ENCODE data around the gene CFAP77. TPM values are rescaled to one million over a fixed set of nuclear protein-coding genes. Genes with fewer than 3 reads are reported as not detected.
A peak's percentile ranks its signal among the peaks of the same experiment; 100 is the strongest.

Gene CFAP77
- total and polyA plus RNA-seq, 4 donors = 4.9 to 12.8 (median 6.2) TPM

DNA sequence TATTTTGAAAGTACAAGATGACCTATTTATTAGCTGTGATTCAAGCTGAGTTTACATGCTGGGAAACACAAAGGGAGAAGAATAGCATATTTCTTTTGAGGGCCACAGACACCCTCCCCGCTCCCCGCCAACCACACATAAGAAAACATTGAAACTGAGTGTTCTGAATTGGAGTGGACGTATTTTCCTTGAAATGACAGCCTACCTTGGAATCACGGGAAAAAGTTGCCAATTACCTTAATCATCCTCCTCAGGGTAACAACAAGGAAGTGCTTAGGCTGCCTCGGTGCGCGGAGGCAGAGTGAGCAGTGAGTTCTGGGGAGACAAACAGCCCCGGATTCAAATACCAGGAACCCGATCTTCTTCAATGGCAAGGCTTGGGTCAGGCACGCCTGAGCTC, 31.4 kb downstream of the CFAP77 start:
- Histone ChIP-seq H3K9ac (ENCODE audit: insufficient read depth in 1 of 2, low read length in 2 of 2) (no peak overlapping the region), H3K27ac (ENCODE audit: low read depth in 1 of 2, low read length in 1 of 2) (no peak overlapping the region), H3K27me3 (ENCODE audit: control insufficient read depth in 3 of 3, insufficient read depth in 3 of 3, low read length in 2 of 3) (peaks cover 0 to 20% (median 20%) of the 10 kb centered on the region in 3 donors), H3K4me1 (ENCODE audit: control insufficient read depth in 5 of 5, insufficient read depth in 5 of 5, low read length in 5 of 5) (peaks cover 0 to 4% (median 0%) of the 10 kb centered on the region in 5 donors), H3K36me3 (ENCODE audit: control insufficient read depth in 4 of 4, insufficient read depth in 4 of 4, low read length in 4 of 4) (no peaks in the 10 kb centered on the region), H3K9me3 (ENCODE audit: control insufficient read depth in 4 of 4, insufficient read depth in 3 of 4, low read length in 3 of 4) (no peaks in the 10 kb centered on the region), H3K4me3 (no peak overlapping the region)
- WGBS, 2 donors = 47 to 51% methylated on average over 10 of the region's 10 CpGs
- TF ChIP-seq, protein P1, sequence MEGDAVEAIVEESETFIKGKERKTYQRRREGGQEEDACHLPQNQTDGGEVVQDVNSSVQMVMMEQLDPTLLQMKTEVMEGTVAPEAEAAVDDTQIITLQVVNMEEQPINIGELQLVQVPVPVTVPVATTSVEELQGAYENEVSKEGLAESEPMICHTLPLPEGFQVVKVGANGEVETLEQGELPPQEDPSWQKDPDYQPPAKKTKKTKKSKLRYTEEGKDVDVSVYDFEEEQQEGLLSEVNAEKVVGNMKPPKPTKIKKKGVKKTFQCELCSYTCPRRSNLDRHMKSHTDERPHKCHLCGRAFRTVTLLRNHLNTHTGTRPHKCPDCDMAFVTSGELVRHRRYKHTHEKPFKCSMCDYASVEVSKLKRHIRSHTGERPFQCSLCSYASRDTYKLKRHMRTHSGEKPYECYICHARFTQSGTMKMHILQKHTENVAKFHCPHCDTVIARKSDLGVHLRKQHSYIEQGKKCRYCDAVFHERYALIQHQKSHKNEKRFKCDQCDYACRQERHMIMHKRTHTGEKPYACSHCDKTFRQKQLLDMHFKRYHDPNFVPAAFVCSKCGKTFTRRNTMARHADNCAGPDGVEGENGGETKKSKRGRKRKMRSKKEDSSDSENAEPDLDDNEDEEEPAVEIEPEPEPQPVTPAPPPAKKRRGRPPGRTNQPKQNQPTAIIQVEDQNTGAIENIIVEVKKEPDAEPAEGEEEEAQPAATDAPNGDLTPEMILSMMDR (IDR thresholded peaks at IDR 0.05; ENCODE audit: control extremely low read depth, extremely low read depth) = no peak
- no peak for ATAC-seq (ENCODE audit: insufficient read depth, low FRiP score)
- no peak for DNase-seq

DNA sequence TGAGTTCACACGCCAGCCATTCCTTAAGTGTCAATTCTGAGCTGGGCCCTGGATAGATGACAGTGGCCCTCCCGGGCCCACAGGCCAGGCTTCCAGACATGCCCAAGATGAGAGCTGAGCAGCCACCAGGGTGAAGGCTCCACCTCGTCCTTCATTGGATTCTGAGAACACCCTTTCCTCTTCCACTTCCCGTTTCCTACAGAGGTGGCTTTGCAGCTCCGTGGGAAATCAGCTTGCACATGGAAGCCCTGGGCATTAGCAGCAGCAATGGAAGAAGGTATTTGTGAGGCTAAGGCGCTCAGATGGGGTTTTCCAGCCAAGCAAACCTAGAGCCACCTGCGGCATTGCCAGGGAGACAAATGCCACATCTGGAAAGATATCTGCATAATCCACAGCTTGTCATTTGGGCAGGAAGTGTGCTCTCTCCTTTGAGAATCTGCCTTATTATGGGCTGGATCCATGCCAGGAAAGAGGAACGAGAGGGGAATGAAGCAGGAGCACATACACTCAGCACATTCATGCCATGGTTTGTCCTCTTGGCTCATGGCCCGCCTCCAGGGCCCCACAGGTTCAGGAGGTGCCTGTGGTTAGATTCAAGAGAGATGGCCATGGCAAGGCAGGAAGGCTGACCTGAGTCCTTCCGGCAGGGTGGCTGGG, 34.1 kb downstream of the CFAP77 start:
- TF ChIP-seq, protein P1 (IDR thresholded peaks at IDR 0.05; ENCODE audit: control extremely low read depth, extremely low read depth) = no peak
- H3K36me3 ChIP-seq (ENCODE audit: control insufficient read depth in 4 of 4, insufficient read depth in 4 of 4, low read length in 4 of 4) = no peaks in the 10 kb centered on the region
- 50 to 51% methylated on average over 10 of the region's 10 CpGs for WGBS, 2 donors
- ATAC-seq (ENCODE audit: insufficient read depth, low FRiP score) (no peak), DNase-seq (peak in 2 of 3 donors; percentile 11)
- H3K9ac ChIP-seq (ENCODE audit: insufficient read depth in 1 of 2, low read length in 2 of 2) = no peak overlapping the region
- H3K4me3 ChIP-seq = no peak overlapping the region
- H3K4me1 ChIP-seq (ENCODE audit: control insufficient read depth in 5 of 5, insufficient read depth in 5 of 5, low read length in 5 of 5) = peaks cover 0 to 4% (median 0%) of the 10 kb centered on the region in 5 donors
- peaks cover 0 to 20% (median 18%) of the 10 kb centered on the region in 3 donors for H3K27me3 ChIP-seq (ENCODE audit: control insufficient read depth in 3 of 3, insufficient read depth in 3 of 3, low read length in 2 of 3)
- no peaks in the 10 kb centered on the region for H3K9me3 ChIP-seq (ENCODE audit: control insufficient read depth in 4 of 4, insufficient read depth in 3 of 4, low read length in 3 of 4)
- H3K27ac ChIP-seq (ENCODE audit: low read depth in 1 of 2, low read length in 1 of 2) = no peak overlapping the region

- TF ChIP-seq, protein P1 (IDR thresholded peaks at IDR 0.05; ENCODE audit: control extremely low read depth, extremely low read depth) = no peak
- ATAC-seq (ENCODE audit: insufficient read depth, low FRiP score) (no peak), DNase-seq (no peak)
- Histone ChIP-seq H3K9ac (ENCODE audit: insufficient read depth in 1 of 2, low read length in 2 of 2) (no peak overlapping the region), H3K4me3 (no peak overlapping the region), H3K27me3 (ENCODE audit: control insufficient read depth in 3 of 3, insufficient read depth in 3 of 3, low read length in 2 of 3) (peaks cover 0 to 9% (median 5%) of the 10 kb centered on the region in 3 donors), H3K27ac (ENCODE audit: low read depth in 1 of 2, low read length in 1 of 2) (no peak overlapping the region), H3K36me3 (ENCODE audit: control insufficient read depth in 4 of 4, insufficient read depth in 4 of 4, low read length in 4 of 4) (no peaks in the 10 kb centered on the region), H3K4me1 (ENCODE audit: control insufficient read depth in 5 of 5, insufficient read depth in 5 of 5, low read length in 5 of 5) (peaks cover 0 to 4% (median 0%) of the 10 kb centered on the region in 5 donors), H3K9me3 (ENCODE audit: control insufficient read depth in 4 of 4, insufficient read depth in 3 of 4, low read length in 3 of 4) (no peaks in the 10 kb centered on the region)
- 93 to 95% methylated on average over 3 of the region's 3 CpGs for WGBS, 2 donors
Observed at GRCh38 chr9:132446887-132447286, 36.9 kb downstream of the CFAP77 start.

Data from lung (tissue), 12 donors.